M059J (cell line): ENCODE results near the gene ATP5IF1. TPM values are rescaled to one million over a fixed set of nuclear protein-coding genes. Genes with fewer than 3 reads are reported as not detected.

Experiments
- DNase-seq: peaks from one replicate; pipeline ENCODE4 v3.0.0-alpha.2; 2012; ENCODE audit warnings: low read depth
- total RNA-seq: library from RNA; depleted of rRNA; stranded (reverse); fragments of >200 nt; shearing (Covaris generic); gene quantifications from 2 replicates; pipeline ENCODE4 v1.2.3, GENCODE V29; 2014; rRNA removed

Gene ATP5IF1
- total RNA-seq: 323 and 496 TPM in 2 replicates

DNA sequence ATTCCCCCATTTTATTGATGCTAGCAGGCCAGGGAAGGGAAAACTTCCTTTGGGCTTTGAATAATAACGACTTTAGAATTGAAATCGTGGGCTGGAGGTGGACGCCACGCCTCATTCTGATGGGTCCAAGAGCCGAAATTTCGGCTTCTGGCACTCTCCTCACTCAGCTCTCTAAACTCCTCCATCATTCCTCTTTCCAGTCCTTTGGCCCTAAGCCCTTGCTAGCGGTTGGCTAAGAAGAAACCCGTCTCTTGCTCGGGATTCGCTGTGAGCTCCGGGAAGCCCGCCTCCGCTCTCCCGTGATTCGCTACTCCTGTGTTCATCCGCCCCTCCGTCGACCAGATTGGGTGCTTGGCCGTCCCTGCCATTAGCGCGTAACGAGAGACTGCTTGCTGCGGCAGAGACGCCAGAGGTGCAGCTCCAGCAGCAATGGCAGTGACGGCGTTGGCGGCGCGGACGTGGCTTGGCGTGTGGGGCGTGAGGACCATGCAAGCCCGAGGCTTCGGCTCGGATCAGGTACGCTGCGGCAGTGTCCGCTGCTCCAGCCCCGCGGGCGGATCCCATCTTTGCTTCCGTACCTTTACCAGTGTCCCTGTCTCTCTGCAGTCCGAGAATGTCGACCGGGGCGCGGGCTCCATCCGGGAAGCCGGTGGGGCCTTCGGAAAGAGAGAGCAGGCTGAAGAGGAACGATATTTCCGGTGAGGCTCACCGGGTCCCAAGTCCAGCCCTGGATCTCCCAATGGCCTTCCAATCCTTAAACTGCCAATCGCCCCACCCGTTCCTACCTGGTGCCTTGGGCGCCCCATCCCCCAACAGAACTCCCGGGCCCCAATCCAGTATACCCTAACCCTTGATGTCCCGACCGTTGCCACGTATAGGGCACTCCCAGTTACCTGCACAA lies at the start of gene ATP5IF1:
TSS of gene ATP5IF1 (plus strand) at position 370 of the 901 bp plus-strand sequence. CDS start at position 430, 60 bp downstream.
- peak; percentile 98 for DNase-seq

DNA sequence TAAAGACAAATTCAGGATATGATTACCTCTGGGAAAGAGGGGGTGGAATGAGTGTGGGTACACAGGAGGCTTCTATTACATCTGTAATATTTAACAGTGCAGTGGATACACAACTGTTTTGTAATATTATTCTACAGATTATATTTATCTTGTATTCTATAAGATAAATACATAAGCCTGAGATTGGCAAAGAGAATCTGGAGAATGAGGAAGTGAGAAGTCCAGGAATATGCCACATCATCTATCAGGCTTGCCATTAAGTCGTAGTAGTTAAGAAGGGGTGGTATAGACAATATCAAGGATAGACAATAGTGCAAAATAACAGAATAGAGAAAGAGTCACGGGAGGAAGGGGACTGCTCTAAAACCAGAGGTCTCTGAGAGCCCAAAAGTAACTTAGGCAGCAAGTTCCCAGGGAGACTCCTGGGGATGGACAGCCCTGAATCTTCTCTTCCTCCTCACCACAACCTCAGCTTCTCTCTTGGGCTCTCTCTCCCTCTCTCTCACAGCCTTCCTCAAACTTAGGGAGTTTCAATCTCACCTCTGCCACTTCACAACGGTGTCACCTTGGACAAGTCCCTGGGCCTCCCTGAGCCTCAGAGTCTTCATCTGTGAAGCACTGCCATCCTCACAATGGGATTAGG lies 45.5 kb upstream of the ATP5IF1 start:
- DNase-seq: no peak

DNA sequence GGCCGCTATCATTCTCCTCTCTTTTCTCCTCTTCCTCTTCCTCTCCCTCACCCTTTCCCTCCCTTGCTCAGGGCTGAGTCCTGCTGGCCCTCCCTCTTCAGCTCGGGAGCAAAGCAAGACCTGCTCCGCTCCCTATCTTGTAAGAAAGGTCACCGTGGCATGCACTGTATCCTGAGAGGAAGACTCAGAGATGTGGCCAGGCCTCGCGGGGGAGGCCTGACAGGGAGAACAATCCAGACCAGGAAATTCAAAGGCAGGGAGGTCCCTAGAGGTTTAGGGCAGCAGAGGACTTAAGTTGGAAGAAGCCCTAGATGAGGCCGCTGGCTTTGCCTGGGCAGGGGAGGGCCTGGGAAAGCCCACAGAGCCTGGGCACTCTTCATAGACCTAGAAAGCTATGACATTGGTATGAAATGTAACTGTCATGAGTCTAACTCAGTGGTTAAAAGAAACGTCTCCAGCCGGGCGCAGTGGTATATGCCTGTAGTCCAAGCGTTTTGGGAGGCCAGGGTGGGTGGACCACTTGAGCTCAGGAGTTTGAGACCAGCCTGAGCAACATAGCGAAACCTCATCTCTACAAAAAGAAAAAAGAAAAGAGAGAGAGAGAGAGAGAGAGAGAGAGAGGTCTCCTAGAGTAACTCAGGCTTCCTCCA lies 44.8 kb upstream of the ATP5IF1 start:
- no peak for DNase-seq

DNA sequence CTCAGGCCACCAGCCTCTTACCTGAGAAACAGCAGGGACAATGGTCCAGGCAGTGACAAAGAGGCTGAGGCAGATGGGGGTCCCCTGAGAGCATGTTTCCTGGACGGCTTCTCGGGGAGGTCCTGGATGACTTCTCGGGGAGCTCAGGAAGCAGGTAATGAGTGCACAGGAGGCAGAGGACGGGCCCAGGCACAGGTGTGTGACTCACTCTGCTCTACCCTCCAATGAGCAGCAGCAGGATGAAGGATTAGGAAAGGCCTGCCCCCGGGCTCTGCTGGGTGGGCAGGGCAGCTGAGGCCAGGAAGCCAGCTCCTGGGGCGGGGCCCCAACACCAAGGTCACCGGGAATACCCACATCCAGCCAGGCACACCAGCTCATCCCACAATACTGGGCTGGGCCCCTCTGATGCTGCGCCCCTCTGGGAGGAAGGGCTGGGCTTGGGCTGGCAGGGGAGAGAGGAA lies 42.2 kb upstream of the ATP5IF1 start:
- peak; percentile 35 for DNase-seq

DNA sequence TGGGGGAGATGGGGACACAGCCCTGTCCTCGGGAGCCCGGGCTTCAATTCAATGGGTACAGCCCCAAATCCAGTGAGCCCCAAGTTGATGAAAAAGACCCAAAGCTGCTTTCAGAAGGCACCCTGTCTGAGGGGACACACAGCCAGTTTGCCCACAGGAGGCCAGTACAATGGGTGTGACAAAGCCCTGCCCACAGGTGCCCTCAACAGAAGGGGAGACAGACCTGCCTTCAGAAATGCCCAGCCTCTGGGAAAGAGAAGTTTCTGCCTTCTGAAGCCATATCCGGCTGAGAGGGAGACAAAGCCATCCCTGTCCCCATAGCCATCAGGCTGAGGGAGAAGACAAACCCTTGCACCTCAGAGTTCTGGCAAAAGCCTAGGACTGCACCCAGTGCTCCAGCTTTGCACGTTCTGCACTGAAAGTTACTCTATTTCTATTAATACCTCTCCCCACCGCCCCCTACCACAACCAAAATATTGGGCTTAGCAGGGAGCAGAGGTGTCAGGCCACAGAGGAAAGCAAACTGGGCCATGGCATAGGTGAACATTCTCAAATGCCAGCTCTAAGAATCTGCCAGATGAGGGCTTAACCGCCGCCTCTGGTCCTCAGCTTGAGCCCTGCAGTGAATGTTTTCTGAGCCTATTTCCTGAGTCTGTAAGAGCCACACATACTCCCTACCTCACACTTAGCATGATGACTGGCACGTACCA lies 41.4 kb upstream of the ATP5IF1 start:
- DNase-seq: no peak

DNA sequence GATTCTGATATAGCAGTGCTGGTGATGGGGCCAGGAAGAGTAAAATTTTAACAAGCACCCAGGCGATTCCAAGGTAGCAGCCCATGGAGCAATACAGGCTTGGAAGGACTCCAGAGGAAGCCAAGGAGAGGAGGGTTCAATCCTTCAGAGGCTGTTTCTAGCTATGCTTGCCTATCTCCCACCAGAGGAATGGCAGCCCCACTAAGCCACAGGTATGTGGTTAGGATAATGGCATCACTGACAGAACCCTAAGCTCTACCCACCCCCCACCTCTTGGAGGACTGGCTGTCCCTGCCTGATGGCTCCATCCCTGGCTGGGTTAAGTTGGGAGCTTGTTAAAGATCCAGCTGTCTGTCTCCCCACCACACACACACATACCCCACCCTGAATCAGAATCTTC lies 40.1 kb upstream of the ATP5IF1 start:
- peak; percentile 17 for DNase-seq

DNA sequence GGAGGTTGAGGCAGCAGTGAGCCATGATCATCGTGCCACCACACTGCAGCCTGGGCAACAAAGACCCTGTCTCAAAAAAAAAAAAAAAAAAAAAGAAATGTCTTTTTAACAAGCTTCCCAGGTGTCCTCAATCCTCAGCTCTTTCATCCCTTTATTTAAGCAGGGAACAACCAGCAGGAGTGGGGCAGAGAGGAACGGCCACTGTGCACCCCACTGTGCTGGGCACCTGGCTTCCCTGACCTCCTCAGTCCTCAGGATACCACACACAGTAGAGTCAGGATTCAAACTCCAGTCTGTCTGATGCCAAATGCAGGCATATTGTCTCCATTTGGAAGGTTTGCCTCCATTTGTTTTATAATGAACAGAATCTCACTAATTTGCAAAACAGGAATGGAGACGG lies 39.6 kb upstream of the ATP5IF1 start:
- no peak for DNase-seq

DNA sequence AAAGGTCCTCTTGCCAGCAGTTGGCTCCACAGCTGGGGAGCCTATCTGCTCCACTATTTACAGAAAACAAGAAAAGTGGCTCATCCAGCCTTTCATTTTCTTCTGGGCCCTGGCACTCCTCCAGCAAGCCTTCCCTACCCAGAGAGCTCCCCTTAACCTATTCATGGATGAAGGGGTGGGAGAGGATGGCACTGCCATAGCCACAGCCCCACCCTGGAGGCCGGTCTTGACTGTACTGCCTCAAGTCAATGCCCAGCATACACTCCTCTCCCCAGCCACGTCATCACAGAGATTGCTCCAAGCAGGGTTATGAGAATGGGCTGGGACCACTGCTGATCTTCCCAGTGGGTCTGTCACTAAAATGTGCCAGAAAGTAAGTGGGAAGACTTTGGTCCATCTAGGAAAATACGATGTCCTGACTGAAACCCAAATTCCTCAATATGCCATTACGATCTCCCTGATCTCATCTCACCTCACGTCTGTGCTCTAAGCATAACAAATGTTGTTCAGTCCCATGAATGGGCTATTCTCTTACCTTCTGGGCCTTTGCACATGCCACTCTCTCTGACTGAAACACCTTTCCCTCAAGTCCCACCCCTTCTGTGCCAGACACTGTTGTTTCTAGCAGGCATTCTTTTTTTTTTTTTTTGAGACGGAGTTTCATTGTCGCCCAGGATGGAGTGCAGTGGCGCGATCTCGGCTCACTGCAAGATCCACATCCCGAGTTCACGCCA lies 38.1 kb upstream of the ATP5IF1 start:
- DNase-seq: peak; percentile 13

DNA sequence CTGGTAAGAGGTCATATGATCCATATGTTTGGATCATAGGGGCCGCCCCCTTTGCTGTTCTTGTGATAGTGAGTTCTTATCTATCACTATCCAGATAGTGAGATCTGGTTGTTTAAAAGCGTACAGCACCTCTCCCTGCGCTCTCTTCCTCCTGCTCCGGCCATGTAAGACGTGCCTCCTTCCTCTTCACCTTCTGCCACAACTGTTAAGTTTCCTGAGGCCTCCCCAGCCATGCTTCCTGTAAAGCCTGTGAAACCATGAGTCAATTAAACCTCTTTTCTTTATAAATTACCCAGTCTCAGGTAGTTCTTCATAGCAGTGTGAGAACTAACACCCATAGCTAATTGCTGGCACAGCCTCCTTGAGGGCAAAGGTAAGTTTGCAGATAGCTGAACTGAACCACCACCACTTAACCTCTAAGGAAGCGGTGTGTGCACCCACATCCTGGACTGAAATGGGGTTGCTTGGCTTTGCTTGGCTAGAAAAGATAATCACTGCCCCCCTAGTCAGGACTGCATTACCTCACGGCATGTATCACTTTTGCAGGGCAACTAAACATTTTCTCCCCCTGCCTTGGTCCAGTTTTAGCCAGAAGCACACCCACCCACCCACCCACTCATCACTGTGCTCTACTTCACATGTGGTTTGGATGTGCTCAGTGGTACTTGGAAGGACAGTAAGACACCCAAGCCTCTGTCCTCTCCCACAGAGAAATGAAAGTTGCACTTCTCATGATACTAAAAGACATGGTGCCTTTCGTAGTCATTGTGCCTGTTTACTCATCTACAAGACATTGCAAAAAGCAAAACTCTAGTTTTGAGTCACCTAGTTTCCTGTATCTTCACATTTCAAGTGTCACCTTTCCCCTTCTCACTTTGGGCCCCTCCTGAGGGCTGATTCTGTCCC lies 36.3 kb upstream of the ATP5IF1 start:
- DNase-seq: no peak

DNA sequence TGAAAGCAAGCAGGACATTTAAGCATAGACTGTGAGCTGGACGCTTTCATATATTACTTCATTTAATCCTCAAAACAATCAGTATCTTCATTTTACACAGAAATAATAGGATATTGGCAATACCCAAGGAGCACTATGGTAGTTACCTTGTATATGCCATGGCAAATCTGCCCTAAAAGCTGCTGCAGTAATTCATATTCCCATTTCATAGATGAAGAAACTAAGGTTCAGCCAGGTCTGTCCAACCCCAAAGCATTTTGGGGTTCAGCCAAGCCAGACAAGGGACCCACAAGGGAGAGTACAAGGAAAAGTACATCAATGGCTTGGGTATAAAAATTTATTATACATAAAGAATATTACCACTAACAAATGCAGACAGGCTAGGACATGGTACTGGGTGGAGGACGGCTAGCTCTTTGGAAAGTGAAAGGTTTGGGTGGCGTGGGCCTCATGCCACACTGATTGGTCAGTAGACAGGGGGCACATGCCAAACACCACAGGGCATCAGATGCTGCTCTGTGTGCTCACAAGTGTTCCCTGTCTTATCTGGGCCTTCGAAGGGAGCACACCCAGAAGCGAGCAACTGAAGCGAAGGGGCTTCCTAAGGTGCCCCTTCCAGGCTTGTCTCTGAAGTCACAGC lies 35.6 kb upstream of the ATP5IF1 start:
- no peak for DNase-seq

DNA sequence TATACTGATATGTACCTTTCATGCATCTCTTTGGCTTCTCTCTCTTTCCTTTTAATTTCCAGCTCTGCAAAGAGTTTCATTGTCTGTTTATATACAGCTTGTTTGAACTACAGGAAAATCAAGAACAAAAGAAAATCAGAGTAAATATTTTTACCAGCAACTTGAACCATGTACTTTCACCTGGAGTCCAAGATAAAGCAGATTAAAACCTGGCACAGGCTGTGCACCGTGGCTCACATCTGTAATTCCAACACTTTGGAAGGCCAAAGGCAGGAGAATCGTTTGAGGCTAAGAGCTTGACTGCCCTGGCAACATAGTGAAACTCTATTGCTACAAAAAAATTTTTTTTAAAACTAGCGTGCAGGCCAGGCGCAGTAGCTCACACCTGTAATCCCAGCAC lies 30.7 kb upstream of the ATP5IF1 start:
- DNase-seq: no peak

DNA sequence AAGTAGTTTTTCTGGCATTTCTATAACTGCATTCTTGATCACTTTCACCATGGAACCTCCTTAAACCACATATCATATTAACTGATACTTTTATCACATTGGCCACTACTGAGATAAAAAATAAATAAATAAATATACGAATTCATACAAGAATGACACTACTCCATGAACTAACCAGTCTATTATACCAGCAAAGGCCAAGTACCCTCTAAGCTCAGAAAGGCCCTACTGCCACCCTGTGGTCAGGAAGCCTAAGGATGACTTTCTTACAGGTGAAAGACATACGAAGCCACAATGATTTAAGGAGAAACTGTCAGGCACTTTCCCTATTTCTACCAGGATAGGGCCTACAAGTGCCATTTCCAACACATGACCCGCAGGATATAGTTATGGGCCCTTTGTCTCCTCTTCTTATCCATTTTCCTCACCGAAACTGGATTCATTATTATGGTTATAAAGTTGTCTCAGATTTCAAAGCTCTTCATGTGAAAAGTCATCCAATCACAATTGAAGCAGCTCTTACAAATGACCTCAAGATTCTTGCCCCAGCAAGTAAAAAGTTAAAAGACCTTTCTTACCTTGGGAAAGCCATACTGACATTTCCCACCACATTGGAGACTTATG lies 27.0 kb upstream of the ATP5IF1 start:
- peak; percentile 73 for DNase-seq

DNA sequence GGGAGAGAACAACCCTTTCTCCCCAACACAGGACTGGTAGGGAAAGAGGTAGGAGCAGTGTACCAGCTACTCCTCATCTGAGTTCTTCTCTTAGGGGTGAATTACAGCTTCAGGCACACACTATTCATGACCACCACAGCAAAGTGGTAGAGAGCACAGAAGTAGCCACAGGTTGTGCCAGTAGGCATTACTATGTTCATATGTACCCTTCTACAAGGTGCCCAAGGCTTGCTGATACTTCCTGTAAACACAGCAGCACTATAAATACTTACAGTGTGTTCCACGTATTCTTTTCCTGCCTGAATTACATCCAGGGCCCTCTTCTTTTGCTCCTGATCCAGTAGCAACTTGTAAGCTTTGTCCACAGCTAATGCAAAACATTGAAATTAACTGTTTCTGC lies 26.2 kb upstream of the ATP5IF1 start:
- no peak for DNase-seq

DNA sequence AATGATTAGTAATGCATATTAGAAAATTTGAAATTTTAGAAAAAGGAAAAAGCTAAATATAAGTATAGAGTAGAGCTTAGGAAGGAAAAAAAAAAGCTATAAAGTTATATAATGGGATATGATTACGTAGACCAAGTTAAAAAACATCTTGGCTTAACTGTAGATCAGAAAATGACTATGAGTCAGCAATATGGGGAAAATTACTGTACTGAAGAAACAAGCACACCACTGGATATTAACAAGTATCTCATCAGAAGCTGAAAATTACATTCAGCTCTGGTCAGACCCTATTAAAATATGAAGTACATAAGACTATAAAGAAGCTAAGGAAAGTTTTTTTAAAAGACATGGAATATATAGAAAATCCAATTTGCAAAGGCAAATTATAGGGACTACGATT lies 22.6 kb upstream of the ATP5IF1 start:
- no peak for DNase-seq

DNA sequence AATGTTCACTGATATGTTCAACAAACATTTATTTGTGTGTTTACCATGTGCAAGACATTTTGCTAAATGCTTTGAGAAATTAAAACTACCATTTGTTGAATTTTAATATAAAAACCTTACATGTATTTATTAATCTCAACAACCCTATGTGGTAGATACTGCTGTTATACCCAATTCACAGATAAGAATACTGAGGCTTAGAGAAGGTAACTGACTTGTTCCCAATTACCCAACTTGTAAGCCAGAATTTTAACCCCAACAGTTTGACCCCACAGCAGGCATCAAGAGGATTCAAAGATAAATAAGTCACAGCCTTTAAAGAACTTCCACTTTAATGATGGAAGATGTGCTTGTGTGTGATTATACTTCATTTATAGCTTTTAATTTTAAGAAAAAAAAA lies 6.8 kb upstream of the ATP5IF1 start:
- DNase-seq: no peak

DNA sequence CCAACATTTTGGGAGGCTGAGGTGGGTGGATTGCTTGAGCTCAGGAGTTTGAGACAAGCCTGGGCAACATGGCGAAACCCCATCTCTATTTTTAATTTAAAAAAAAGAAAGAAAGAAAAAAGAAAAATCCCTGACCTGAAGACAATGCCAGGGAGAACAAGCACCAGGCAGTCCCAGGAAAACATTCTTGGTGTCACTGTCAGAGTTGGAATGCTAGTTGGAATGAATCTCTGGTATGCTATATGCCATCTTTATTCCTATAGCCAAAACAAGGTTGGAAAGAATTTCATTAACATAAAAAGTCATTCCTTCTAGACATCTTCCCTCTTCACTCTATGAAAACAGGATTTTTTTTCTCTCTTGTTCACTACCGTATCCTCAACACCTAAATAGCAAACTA lies 5.9 kb upstream of the ATP5IF1 start:
- DNase-seq: no peak

DNA sequence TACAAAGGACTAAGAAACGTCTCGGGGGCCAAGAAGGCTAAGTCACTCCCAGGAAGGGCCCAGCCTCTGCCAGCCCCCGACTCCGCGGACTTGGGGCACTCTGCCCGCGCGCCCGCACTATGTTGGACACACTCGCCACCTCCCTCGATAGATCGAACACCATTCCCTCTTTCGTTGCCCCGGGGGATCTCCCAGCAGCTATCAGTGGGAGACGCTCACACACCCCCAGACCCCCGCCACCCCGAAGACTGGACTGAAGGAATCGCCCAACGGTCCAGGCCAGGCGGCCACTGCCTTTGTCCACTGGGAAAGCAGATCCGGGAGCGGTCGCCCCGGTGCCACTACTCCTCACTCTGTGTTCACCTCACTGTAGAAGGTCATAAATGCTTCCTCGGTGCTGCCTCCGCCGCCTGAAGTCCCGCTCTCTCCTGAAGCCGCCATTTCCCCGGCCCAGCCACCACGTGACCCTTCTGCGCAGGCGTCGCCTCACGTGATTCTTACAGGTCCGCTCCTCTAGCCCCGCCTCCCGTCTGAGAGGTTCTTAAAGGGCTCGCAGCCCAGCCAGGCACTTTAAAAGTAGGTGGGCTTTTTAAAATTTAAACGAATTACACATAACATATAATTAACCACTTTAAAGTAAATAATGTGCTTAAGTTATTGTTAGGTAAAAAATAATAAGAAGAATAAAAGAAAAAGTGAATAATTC lies 3.2 kb upstream of the ATP5IF1 start, which contains the start of gene DNAJC8:
TSS of gene DNAJC8 (minus strand) at position 472 of the 706 bp plus-strand sequence. CDS start at position 441, 31 bp downstream.
- DNase-seq: peak; percentile 93

DNA sequence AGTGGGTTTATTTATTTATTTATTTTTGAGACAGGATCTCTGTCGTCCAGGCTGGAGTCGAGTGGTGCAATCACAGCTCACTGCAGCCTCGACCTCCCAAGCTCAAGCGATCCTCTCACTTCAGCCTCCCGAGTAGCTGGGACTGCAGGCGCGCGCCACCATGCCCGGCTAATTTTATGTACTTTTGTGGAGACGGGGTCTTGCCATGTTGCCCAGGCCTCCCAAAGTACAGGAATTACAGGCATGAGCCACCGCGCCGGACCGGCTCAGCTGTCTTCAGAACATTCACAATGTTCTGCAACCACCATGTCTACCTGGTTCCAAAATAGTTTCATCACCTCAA lies 2.7 kb upstream of the ATP5IF1 start:
- DNase-seq: no peak
